ENCODE results near the gene ZDHHC11B.
"Not testable (repeated sequence)": the region's sequence is repeated elsewhere in the genome, so short reads cannot be mapped to it uniquely, and the experiment has no call there.

ZDHHC11B gene

DNA sequence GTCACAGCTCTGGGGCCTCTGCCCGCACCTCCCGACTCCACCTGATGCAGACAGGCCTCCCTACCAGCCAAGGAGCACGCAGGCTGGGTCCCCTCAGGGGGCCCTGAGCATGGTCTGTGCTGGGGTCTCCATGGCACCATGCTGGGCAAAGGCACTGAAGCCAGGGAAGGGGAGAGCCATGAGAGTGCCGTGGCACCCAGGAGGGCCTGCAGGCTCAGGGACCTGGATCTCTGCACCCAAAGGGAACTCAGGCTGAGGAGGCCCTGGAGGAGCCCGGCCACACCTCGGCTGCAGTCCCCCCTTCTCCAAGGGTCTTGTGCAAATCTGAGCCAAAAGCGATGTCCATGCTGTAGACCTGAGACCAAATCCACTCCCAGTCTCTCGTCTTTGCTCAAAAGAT, 32.5 kb downstream of the ZDHHC11B start:
- not testable (repeated sequence) for DNase-seq

DNA sequence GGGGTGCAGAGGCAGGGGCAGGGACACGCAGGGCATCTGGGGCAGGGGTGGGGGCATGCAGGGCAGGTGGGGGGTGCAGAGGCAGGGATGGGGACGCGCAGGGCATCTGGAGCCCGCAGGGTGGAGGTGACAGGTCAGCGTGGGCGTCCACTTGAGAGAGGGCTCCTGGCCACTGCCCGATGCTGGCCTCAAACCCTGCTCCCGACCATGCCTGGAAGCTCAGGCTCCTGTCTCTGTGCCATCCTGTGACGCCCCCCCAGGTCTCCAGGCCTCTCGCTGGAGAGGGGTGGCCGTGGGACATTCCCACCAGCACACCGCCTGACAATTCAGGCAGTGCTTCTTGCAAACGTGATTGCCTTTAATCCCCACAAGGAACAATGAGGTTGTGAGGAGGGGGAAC, 33.0 kb downstream of the ZDHHC11B start:
- DNase-seq = no peak

DNA sequence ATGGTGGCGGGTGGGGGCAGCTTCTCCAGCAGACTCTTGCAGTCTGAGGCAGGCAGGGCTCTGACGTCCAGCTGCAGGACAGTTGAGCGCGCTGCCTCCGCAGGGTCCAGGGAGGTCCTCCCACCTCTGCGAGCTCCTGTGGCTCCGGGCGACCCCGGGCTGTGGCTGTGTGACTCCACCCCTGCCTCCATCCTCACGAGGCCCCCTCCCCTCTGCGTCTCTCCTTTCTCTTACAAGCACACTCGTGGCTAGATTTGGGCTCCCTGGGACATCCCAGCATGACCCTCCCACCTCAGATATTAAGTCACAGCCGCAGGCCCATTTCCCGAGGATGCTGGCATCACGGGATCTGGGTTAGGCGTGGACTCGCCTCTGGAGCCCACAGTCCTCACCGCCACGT, 34.3 kb downstream of the ZDHHC11B start:
- DNase-seq = not testable (repeated sequence)

DNA sequence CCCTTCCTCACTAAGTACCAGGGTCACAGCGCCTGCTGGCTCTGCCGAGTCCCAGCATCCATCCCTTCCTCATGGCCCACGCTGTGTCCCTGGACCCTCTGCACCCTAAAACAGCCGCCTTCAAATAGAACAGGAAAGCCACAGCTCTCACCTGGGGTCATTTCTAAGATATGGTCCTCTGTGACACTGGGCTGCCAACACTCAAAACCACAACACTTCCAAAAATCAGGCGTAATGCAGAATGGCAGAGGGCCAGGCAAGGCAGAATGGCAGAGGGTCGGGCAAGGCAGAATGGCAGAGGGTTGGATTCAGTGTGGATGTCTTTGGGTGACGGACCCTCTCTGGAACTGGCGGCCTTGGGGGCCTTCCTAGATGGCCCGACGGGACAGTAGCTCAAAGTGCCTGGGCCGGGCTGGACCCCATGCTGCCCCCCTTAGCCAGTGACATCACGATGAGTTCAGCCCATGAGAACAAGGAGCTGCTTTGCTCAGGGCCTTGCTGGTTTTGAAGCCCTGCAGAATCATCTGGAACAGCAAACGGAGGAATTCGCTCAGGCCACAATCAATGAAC, 35.3 kb downstream of the ZDHHC11B start:
- DNase-seq = no peak

DNA sequence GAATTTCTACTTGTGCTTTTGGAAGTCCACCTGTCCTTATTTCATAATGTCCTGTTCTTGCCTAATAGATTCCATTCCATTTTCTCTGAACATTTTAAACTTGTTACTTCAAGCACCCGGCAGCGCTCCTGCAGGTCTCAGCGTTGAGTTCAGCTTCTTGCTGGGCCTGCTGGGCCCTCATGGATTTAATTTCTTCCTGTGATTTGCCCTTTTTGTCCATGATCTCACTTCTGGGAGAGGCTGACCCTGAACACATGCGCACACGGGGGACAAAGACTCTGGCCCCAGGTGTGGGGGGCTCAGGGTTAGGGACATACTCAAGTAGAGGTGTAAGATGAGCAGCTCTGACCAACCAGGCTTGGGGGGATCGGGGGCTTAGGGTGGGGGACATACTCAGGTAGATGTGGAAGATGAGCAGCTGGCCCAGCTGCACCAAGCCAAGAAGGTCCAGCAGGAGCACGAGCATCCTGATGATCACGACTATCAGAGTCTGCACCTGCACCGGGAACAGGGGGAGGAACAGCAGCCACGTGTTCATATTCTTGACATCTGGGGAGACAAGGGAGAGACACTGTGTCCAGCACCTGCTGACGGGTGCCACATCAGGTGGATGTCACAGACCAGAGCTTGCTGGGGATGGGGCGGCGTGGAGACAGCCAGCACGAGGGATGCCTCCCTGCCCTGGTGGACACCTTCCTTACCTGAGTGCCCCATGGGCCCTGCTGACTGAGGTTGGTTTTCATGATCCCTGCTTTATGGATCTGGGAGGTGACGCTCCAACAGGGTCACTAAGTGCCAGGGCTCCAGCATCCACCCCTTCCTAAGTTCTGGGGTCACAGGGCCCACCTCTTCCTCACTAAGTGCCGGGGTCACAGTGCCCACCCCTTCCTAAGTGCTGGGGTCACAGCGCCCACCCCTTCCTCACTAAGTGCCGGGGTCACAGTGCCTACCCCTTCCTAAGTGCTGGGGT, 36.2 kb downstream of the ZDHHC11B start:
- DNase-seq = not testable (repeated sequence)

DNA sequence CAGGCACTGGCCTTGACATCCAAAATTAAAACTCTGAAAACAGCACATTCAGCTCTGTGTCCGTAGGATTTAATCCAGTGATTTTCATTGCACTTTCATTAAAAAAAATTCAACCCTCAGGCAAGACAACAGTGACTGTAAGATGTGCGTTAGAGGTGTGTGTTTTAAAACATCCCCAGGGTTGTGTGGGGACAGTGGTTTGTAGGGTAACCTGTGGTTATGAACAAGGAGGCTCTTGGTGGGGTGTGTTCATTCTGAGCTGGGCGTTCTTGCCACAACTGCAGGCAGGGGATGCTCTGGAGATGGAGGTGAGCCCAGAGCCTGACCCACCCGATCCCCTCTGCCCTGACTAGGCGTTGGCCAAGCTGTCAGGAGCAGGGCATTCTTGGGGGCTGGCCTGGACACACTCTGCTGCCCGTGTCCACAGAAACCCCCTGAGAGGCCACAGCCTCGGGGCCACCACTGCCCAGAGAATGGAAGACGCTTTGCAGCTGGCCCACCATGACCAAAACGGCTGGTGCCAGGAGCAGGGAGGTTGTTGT, 37.2 kb downstream of the ZDHHC11B start:
- DNase-seq = not testable (repeated sequence)

DNA sequence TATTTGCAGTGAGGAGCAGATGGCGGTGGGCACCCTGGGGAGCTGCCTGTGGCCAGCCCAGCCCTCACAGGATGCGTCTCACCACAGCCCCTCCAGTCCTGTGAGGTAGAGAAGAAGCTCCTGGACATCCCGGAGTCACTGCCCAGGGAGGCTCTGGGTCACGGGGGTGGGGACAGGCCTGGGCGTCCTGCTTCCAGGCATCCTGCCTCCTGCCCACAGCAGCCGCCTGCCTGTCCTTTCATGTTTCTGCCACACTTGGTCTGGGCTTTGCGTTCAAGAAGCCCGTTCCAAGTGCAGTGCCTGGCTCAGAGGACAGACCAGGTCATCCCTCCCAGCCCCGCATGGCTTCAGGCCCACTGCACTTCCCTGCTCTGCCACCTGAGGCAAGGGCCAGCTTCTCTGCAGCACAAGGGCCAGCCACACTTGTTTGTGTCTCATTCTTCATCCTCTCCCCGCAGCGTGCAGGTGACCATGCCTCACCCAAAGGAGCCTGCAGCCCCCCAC, 38.2 kb downstream of the ZDHHC11B start:
- DNase-seq = no peak

DNA sequence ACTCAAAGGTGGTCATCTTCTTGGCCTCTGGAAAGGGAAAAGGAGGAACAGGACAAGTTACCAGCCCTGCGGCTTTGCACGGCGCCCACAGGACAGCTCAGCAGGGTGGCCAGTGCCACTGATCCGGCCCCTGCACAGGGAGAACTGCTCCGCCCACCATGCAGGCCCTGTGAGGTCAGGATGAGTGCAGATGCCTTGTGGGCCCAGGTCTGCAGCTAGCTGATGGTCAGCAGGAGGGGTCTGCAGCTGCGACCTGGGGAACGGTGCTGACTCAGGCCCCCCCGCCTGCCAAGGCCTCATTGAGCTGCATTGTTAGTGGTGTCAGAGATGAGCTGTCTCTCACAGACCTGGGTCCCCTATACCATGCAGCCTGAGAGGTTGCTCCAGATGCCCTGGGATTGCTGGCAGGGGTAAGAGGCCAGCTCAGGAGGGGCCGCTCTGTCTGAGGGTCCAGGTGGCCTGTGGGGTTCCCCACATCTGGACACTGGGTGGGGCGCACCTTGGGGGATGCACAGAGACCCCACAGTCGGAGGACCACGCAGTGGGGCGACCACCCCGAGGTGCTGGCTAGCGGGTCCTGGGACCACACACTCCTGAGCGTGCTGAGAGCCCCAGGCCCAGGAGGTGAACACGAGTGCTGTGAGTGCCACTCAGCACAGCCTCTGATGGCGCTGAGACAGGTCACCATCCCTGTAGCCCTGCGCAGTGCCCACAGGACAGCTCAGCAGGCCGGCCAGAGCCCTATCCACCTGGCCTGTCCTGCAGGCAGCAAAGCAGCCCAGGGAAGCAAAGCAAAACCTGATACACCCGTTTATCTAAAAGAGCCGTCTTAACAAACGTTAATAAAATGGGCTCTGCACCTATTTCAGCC, 39.0 kb downstream of the ZDHHC11B start:
- DNase-seq = not testable (repeated sequence)

DNA sequence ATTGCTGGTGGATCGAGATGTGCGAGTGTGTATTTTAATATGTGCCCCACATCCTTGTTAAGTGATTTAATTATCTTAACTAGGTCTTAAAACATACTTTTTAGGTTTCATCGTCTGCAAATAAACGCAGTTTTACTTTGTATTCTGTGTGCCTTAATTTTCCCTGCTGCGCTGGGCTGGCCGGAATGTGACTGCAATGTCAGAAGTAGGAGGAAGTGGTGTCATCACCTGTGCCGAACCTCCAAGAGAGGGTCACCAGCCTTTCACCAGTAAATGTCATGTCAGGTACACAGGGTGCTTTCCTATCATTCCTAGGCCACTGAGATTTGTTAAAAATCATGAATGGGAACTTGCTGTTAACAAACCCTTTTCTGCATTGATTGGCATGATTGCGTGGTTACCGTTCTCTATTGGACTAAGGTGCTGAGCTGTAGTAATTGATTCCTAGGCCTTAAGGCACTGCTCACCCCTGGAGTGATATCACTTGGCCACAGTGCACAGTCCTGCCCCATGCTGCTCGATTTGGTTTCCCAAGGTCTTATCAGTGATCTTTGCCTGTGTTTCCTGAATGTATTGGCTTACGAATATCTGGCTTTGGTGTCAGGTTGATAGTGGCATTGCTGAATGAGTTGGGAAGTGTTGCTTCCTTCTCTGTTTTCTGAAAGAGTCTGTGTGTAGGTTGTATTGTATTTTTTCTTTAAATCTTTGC, 40.7 kb downstream of the ZDHHC11B start:
- DNase-seq = not testable (repeated sequence)

DNA sequence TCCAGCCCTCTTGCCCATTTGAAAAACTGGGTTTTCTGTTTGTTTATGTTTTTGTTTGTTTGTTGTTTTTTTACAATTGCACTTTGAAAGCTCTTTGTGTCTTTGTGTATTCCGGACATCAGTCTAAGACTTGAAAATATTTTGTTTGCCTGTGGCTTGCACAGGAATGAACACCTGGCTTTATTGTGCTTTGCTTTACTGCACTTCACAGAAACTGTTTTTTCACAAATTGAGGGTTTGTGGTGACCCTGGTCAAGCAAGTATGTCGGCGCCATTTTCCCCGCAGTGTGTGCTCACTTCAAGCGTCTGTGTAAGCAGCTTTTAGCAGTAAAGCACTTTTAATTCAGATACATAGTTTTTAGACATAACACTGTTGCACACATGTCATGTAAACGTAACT, 42.3 kb downstream of the ZDHHC11B start:
- not testable (repeated sequence) for DNase-seq

DNA sequence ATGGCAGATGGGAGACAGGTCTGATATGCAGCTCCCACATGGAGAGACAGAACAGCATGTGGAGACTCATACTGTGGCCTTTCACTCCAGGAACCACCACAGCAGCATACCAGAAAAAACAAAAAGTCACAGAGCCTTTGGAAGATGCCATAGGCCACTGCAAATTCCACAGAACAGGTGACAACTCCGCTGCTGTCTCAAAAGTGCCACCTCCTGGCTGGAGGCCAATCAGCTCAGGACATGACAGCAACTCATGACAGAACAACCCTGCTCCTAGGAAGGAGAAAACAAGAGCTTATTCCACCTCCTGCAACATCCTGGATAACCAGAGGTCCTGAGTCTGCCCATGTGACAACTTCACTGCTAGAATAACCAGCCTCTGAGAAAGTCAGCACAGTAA, 50.4 kb downstream of the ZDHHC11B start:
- DNase-seq = not testable (repeated sequence)

DNA sequence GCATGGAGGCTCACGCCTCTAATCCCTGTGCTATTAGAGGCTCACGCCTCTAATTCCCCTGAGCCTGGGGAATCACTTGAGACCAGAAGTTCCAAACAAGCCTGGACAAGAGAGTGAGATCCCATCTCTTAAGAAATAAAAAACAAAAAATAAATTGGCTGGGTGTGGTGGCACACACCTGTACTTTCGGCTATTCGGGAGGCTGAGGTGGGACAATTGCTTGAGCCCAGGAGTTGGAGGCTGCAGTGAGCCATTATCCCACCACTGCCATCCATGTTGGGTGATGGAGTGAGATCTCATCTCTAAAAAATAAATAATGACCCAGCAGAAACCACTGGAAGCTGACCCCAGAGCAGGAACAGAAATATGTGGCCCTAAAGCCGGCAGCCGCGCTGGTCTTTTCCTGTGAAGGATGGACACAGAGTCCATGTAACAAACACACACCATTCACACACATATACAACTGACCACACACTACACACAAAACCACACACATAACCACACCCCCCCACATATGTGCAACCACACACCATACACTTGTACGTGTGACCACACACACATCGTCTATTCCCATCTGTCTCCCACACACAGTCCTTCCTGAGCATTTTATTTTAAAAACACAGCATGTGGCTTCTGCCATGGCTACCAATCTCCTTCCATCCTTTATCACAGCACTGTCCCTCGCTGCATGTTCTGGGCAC, 51.6 kb downstream of the ZDHHC11B start:
- DNase-seq = not testable (repeated sequence)

DNA sequence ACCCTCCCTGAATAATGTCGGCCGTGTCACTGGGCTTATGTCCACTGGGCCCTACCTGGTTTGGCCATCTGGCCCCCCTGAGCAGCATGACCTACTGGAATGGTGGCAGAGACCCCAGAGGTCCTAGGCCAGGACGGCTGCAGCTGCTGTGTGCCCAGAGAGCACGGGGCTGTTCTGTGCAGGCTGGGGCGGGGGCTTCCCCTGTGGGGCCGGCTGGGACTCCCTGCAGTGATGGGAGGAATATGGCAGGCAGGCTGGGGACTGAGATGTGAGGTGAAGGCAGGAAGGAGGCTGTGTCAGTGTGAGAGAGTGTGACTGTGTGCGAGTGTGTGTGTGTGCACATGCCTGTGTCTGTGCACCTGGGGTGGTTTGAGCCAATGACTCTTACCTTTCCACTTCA, 55.3 kb downstream of the ZDHHC11B start:
- DNase-seq = not testable (repeated sequence)

DNA sequence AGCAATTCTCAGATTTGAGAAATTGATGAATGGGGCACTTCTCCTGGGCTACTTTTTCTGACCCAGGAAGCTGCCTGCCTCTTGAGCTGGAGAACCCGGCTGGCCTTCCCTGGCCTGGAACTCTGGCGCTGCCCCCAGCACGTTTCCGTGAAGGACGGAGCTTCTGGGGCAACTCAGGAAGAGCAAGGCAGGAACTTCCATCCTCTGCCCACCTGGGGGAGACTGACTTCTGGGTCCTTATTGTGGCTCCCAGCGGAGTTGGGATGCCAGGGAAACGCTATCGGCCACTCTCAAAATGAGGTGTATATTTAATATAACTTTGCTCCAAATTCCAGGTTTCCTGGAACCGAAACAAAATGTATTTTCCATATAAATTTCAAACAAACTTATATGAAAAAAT, 57.4 kb downstream of the ZDHHC11B start:
- not testable (repeated sequence) for DNase-seq

DNA sequence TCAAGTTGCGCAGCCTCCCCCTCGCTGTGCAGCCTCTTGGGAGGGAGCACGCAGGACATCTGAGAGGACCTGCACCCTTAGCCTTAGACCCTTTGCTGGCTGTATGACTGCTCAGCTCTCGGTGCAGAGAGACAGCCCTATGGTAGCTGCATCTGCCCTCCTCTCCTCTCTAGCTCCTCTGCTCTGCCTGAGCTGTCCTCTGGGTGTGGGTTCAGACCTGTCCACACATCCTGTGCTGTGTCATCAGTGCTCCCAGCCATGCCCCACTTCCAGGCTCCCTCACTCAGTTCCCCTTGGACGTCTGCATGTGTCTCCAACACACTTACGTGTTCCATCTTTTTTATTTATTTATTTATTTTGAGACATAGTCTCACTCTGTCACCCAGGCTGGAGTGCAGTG, 60.7 kb downstream of the ZDHHC11B start:
- not testable (repeated sequence) for DNase-seq

DNA sequence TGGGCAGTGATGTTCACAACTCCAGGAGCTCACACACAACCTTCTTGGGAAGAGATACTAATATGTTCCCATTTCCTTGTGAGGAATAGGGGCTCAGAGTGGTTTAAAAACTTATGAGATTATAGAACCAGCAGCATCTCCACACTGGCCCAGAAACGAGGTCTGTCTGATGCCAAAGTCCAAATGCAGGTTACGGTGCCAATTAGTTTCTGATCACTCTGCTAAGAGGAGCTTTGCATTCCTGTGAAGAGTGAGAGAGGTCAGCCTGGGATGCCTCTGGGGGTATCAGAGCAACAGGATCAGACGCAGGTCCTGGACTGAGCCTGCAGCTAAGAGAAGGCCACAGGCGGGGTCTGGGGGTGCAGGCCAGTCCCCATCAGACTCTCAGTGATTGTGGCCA, 61.2 kb downstream of the ZDHHC11B start:
- not testable (repeated sequence) for DNase-seq

DNA sequence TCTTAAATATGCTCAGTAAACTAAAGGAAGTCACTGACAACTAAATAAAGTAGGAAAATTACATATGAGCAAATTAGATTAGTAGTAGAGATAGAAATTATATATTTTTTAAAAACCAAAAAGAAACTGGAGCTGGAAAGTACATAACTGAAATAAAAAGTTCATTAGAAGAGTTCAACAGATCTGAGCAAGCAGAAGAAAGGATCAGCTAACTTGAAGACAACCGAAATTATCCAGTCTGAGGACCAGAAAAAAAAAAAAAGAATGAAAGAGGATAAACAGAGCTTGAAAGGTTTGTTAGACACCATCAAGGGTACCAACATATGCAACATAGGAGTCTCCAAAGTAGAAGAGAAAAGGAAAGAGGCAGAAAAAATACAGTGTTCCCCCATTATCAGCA, 65.2 kb downstream of the ZDHHC11B start:
- DNase-seq = not testable (repeated sequence)

DNA sequence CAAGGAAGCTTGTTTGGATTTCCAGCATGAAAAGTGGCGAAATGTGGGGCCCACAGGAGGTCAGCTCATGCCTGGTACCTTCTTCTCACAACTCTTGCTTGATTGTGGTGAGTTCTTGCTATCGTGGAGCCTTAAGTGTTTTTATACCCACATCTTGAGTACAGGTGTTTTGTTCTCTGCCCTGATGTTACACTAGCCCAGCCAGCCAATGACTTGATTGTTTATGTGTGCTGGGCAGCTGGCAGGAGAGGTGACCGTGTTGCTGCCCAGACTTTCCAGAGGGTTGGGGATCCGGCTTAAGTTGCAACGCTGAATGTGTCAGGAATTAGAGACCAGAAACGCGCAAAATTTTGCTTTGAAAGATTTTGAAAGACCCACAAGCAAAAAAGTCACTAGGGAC, 67.4 kb downstream of the ZDHHC11B start:
- no peak for DNase-seq

DNA sequence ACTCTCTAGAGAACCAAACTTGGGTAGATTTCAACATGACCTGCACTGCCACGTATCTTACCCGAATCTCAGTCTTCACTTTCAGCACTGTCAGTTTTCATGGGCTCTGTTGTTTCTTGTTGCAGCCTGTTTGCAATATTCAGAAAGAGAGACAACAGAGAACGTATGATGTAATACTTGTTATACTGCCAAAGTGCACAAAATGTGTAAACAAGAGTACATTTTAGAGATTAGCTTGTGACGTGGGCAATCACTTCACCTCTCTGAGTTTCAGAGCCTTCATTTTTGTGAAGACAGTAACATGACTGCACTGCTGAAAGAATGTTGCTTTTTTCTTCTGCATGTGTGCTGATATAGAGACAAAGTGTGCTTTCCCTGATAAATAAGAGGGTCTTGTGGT, 67.8 kb downstream of the ZDHHC11B start:
- DNase-seq = peak; percentile 53

DNA sequence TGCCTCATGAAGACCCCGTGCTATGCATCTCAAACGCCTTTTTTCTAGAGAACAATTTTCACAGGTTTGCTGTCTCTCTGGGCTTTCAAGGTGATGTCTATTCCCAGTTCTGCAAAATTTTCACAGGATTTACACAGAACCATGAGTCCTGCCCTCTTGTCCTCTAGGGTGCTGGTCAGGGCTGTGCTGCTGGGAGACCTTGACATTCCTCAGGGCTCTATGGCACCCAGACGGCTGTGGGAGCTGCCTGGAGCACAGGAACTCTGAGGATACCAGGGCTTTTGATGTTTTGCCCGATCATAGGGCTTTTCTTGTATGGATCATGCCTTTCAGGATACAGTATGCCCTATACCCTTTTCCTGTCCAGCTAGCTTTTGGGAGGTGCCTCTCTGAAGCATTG, 68.9 kb downstream of the ZDHHC11B start:
- not testable (repeated sequence) for DNase-seq
